Liver (tissue), 3 donors: Measurements from ENCODE around the gene LRGUK.

Source experiments
- JUND ChIP-seq, 2 donors: IDR thresholded peaks; 2 replicates each; pipeline ENCODE4 v1.6.1; 2016; ENCODE audit warnings: antibody characterized with exemption in 2 of 2
- RAD21 ChIP-seq, 2 donors: IDR thresholded peaks; 2 replicates each; pipeline ENCODE4 v1.6.1; 2016; ENCODE audit warnings: antibody characterized with exemption in 2 of 2, mild to moderate bottlenecking in 2 of 2
- SP1 ChIP-seq: IDR thresholded peaks from 2 replicates; pipeline ENCODE4 v1.6.1; 2018; ENCODE audit warnings: antibody characterized with exemption, mild to moderate bottlenecking
- YY1 ChIP-seq: IDR thresholded peaks from 2 replicates; pipeline ENCODE4 v1.6.1; 2016; ENCODE audit warnings: antibody characterized with exemption, mild to moderate bottlenecking
- TF ChIP-seq, protein P1 (sequence below): fragments of 150-350 bp; IDR thresholded peaks from 2 replicates; pipeline ENCODE4 v1.5.1; 2017; ENCODE audit warnings: improper control_type of control experiment, low read depth, low read length; ENCODE audit not compliant: missing input control
- TF ChIP-seq, protein P2 (sequence below): IDR thresholded peaks from 2 replicates; pipeline ENCODE4 v1.6.1; 2016; ENCODE audit warnings: antibody characterized with exemption
- TF ChIP-seq, protein P3 (sequence below): IDR thresholded peaks from 2 replicates; pipeline ENCODE4 v1.6.1; 2016; ENCODE audit warnings: antibody characterized with exemption
- donor health status: healthy.
- donor health status: healthy.

DNA sequence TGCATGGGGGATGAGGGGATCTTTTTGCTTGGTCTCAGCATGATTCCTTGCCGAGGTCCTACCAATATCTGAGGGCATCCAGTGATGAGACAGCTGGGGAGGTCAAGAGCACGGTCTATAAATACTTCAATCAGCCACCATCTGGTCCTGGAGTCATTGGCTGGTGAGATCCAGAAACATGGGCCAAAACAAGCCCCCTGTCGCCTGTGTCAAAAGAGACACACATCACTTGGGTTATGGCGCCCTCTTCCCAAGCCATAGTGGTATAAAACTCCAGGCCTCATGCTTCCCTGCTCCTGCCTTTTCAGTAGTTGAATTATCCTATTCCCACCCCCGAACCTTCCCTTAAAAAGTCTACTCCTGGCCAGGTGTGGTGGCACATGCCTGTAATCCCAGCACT, 128.7 kb downstream of the LRGUK start:
- TF ChIP-seq, protein P1, sequence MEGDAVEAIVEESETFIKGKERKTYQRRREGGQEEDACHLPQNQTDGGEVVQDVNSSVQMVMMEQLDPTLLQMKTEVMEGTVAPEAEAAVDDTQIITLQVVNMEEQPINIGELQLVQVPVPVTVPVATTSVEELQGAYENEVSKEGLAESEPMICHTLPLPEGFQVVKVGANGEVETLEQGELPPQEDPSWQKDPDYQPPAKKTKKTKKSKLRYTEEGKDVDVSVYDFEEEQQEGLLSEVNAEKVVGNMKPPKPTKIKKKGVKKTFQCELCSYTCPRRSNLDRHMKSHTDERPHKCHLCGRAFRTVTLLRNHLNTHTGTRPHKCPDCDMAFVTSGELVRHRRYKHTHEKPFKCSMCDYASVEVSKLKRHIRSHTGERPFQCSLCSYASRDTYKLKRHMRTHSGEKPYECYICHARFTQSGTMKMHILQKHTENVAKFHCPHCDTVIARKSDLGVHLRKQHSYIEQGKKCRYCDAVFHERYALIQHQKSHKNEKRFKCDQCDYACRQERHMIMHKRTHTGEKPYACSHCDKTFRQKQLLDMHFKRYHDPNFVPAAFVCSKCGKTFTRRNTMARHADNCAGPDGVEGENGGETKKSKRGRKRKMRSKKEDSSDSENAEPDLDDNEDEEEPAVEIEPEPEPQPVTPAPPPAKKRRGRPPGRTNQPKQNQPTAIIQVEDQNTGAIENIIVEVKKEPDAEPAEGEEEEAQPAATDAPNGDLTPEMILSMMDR = no peak
- no peak for TF ChIP-seq RAD21 (IDR thresholded peaks at IDR 0.05)
- TF ChIP-seq YY1 = no peak
- TF ChIP-seq, protein P2, sequence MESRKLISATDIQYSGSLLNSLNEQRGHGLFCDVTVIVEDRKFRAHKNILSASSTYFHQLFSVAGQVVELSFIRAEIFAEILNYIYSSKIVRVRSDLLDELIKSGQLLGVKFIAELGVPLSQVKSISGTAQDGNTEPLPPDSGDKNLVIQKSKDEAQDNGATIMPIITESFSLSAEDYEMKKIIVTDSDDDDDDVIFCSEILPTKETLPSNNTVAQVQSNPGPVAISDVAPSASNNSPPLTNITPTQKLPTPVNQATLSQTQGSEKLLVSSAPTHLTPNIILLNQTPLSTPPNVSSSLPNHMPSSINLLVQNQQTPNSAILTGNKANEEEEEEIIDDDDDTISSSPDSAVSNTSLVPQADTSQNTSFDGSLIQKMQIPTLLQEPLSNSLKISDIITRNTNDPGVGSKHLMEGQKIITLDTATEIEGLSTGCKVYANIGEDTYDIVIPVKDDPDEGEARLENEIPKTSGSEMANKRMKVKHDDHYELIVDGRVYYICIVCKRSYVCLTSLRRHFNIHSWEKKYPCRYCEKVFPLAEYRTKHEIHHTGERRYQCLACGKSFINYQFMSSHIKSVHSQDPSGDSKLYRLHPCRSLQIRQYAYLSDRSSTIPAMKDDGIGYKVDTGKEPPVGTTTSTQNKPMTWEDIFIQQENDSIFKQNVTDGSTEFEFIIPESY = no peak
- TF ChIP-seq SP1 = no peak
- TF ChIP-seq, protein P3, sequence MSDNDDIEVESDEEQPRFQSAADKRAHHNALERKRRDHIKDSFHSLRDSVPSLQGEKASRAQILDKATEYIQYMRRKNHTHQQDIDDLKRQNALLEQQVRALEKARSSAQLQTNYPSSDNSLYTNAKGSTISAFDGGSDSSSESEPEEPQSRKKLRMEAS = no peak
- no peak for TF ChIP-seq JUND (IDR thresholded peaks at IDR 0.05)
